H9 (cell line): ENCODE results near the gene MAP1B. TPM values are rescaled to one million over a fixed set of nuclear protein-coding genes. Genes with fewer than 3 reads are reported as not detected.

ENCODE experiments used
- DNase-seq: peaks from one replicate; pipeline ENCODE4 v3.0.0-alpha.2; 2017
- H2AFZ ChIP-seq: one replicate; pipeline ENCODE4 v1.6.1; 2013; ENCODE audit warnings: mild to moderate bottlenecking, low read length, control low read depth, moderate library complexity
- H2AK5ac ChIP-seq: 2 replicates; pipeline ENCODE4 v1.6.1; 2013; ENCODE audit warnings: low read length, control low read depth, mixed read lengths; ENCODE audit not compliant: insufficient read length
- H2BK120ac ChIP-seq: one replicate; pipeline ENCODE4 v1.6.1; 2013; ENCODE audit warnings: low read depth, mild to moderate bottlenecking, low read length, control low read depth, inconsistent platforms; ENCODE audit not compliant: poor library complexity, severe bottlenecking
- H2BK12ac ChIP-seq: 2 replicates; pipeline ENCODE4 v1.6.1; 2013; ENCODE audit warnings: low read length, control low read depth, mixed read lengths, low read depth; ENCODE audit not compliant: insufficient read length
- H2BK15ac ChIP-seq: 2 replicates; pipeline ENCODE4 v1.6.1; 2013; ENCODE audit warnings: low read depth, low read length, control low read depth
- H2BK20ac ChIP-seq: one replicate; pipeline ENCODE4 v1.6.1; 2013; ENCODE audit warnings: low read depth, mild to moderate bottlenecking, low read length, control low read depth, inconsistent platforms; ENCODE audit not compliant: poor library complexity, severe bottlenecking
- H2BK5ac ChIP-seq: 2 replicates; pipeline ENCODE4 v1.6.1; 2013; ENCODE audit warnings: low read length, control low read depth, mixed read lengths; ENCODE audit not compliant: insufficient read length
- H3K14ac ChIP-seq: 2 replicates; pipeline ENCODE4 v1.6.1; 2013; ENCODE audit warnings: low read length, control low read depth; ENCODE audit not compliant: insufficient read depth
- H3K18ac ChIP-seq: 2 replicates; pipeline ENCODE4 v1.6.1; 2013; ENCODE audit warnings: low read depth, mild to moderate bottlenecking, mixed read lengths, low read length, control low read depth; ENCODE audit not compliant: insufficient read length
- H3K23ac ChIP-seq: 2 replicates; pipeline ENCODE4 v1.6.1; 2013; ENCODE audit warnings: low read length, control low read depth, mixed read lengths, low read depth; ENCODE audit not compliant: insufficient read length
- H3K23me2 ChIP-seq: 2 replicates; pipeline ENCODE4 v1.6.1; 2013; ENCODE audit warnings: low read depth, mild to moderate bottlenecking, mixed read lengths, low read length, control low read depth; ENCODE audit not compliant: insufficient read length, poor library complexity, severe bottlenecking
- H3K27ac ChIP-seq: 2 replicates; pipeline ENCODE4 v1.5.1; 2013; ENCODE audit warnings: low read length, control low read depth, mixed read lengths, low read depth; ENCODE audit not compliant: insufficient read length
- H3K27me3 ChIP-seq: 2 replicates; pipeline ENCODE4 v1.6.1; 2013; ENCODE audit warnings: low read length, control low read depth, inconsistent platforms; ENCODE audit not compliant: insufficient read depth
- H3K4ac ChIP-seq: 2 replicates; pipeline ENCODE4 v1.6.1; 2013; ENCODE audit warnings: low read depth, mild to moderate bottlenecking, control low read depth, inconsistent platforms, low read length, moderate library complexity
- H3K4me1 ChIP-seq: 2 replicates; pipeline ENCODE4 v1.6.1; 2013; ENCODE audit warnings: low read length, control low read depth, inconsistent platforms; ENCODE audit not compliant: insufficient read depth
- H3K4me2 ChIP-seq: 2 replicates; pipeline ENCODE4 v1.6.1; 2013; ENCODE audit warnings: low read length, control low read depth, mixed read lengths; ENCODE audit not compliant: insufficient read length, insufficient read depth
- H3K56ac ChIP-seq: 2 replicates; pipeline ENCODE4 v1.6.1; 2013; ENCODE audit warnings: low read depth, mild to moderate bottlenecking, mixed read lengths, low read length, control low read depth; ENCODE audit not compliant: insufficient read length
- H3K79me1 ChIP-seq: 2 replicates; pipeline ENCODE4 v1.6.1; 2013; ENCODE audit warnings: low read depth, mild to moderate bottlenecking, moderate library complexity, low read length, control low read depth, inconsistent platforms; ENCODE audit not compliant: insufficient read depth, poor library complexity, severe bottlenecking
- H3K79me2 ChIP-seq: 2 replicates; pipeline ENCODE4 v1.6.1; 2013; ENCODE audit warnings: low read length, control low read depth, inconsistent platforms; ENCODE audit not compliant: insufficient read depth
- H3K9ac ChIP-seq: 2 replicates; pipeline ENCODE4 v1.6.1; 2013; ENCODE audit warnings: low read length, control low read depth, mixed read lengths; ENCODE audit not compliant: insufficient read length; ENCODE audit errors: extremely low read depth
- H3K9me3 ChIP-seq: one replicate; pipeline ENCODE4 v1.6.1; 2013; ENCODE audit warnings: low read depth, low read length, inconsistent platforms; ENCODE audit not compliant: control insufficient read depth
- H3T11ph ChIP-seq: one replicate; pipeline ENCODE4 v1.6.1; 2013; ENCODE audit warnings: mild to moderate bottlenecking, low read length, control low read depth, inconsistent platforms
- H4K20me1 ChIP-seq: one replicate; pipeline ENCODE4 v1.6.1; 2013; ENCODE audit not compliant: control insufficient read depth, insufficient read length, insufficient read depth
- H4K5ac ChIP-seq: 2 replicates; pipeline ENCODE4 v1.6.1; 2013; ENCODE audit warnings: low read depth, mild to moderate bottlenecking, mixed read lengths, low read length, control low read depth; ENCODE audit not compliant: insufficient read length
- H4K8ac ChIP-seq: replicated peaks from 2 replicates; pipeline ENCODE4 v1.6.1; 2013; ENCODE audit warnings: low read length, control low read depth, mixed read lengths, low read depth; ENCODE audit not compliant: insufficient read length
- H4K91ac ChIP-seq: 2 replicates; pipeline ENCODE4 v1.6.1; 2013; ENCODE audit warnings: low read depth, mild to moderate bottlenecking, moderate library complexity, mixed read lengths, low read length, control low read depth; ENCODE audit not compliant: insufficient read length
- H3K27ac Mint-ChIP-seq, 3 experiments: 2 replicates in 2 of 3; 3 replicates in 1 of 3; pipeline ENCODE4 v1.8.0; 2020 to 2021; ENCODE audit warnings: mixed read lengths in 3 of 3, mild to moderate bottlenecking in 1 of 3, moderate library complexity in 1 of 3
- H3K27me3 Mint-ChIP-seq: 2 replicates; pipeline ENCODE4 v1.8.0; 2021; ENCODE audit warnings: low read depth, mild to moderate bottlenecking, moderate library complexity, mixed read lengths
- H3K36me3 Mint-ChIP-seq, 3 experiments: 2 replicates in 2 of 3; 3 replicates in 1 of 3; pipeline ENCODE4 v1.8.0; 2020 to 2021; ENCODE audit warnings: low read depth in 3 of 3, mixed read lengths in 3 of 3; ENCODE audit not compliant: insufficient read depth in 1 of 3
- H3K4me1 Mint-ChIP-seq, 2 experiments: 2 replicates each; pipeline ENCODE4 v1.8.0; 2020; ENCODE audit warnings: mixed read lengths in 2 of 2
- H3K4me3 Mint-ChIP-seq, 2 experiments: 2 replicates in 1 of 2; 3 replicates in 1 of 2; pipeline ENCODE4 v1.8.0; 2020 to 2021; ENCODE audit warnings: mild to moderate bottlenecking in 2 of 2, mixed read lengths in 2 of 2, moderate library complexity in 1 of 2
- H3K9me3 Mint-ChIP-seq, 2 experiments: 2 replicates in 1 of 2; 3 replicates in 1 of 2; pipeline ENCODE4 v1.8.0; 2020; ENCODE audit warnings: mild to moderate bottlenecking in 2 of 2, mixed read lengths in 2 of 2, moderate library complexity in 1 of 2
- WGBS: extraction: QIAGEN DNeasy Blood & Tissue Kit; methylation state at CpG from one replicate; pipeline ENCODE4 v1.1.7; 2013; ENCODE audit warnings: missing lambda C conversion rate, low lambda C conversion rate, mixed read lengths; ENCODE audit not compliant: insufficient read length; ENCODE audit errors: extremely low coverage; 5-methylcytosine and 5-hydroxymethylcytosine counted together
- total RNA-seq: library from RNA; stranded (reverse); gene quantifications from 2 replicates; pipeline ENCODE4 v1.2.1, GENCODE V29; 2021
- TF ChIP-seq, protein P1 (sequence below): fragments of 200-600 bp; sonication (generic); conservative IDR thresholded peaks from 3 replicates; pipeline ENCODE4 v1.8.0; 2021; ENCODE audit warnings: antibody characterized with exemption, mild to moderate bottlenecking

Gene MAP1B
- total RNA-seq, 1 experiment from 2014 or later: 67.5 TPM

DNA sequence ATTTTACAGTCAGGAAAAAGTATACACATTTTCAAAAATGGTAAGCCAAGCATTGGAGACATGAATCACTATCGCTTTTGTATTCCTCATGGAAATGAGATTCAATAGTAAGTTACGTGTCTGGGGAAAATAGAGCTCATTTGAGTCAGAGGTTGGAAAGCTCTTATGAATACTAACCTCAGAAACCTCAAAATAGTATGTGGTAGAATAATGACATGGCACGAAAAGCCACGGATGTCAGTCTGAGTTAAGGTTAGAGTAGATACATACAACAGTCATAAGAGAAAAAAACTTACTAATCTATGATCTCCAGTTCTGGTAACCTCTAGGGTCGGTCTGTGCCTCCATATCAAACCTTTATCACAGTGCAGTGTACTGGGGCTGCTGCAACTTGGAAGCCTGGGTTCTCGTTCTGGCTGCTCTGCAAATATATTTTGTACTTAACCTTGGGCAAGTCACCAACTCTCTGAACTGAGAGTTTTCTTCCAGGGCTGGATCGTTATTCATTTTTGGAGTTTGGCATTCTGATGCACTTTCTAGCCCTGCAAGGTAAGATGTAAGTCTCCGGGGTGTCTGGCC, 31.8 kb downstream of the MAP1B start:
- DNase-seq: no peak

More for the DNA sequence above, 31.8 kb downstream of the MAP1B start:
- Mint-ChIP-seq H3K4me1 (peaks cover 10 to 19% of the 10 kb centered on the region in 2 experiments), H3K9me3 (no peaks in the 10 kb centered on the region), H3K4me3 (no peak overlapping the region), H3K27me3 (no peaks in the 10 kb centered on the region), H3K36me3 (peaks cover 2 to 22% (median 9%) of the 10 kb centered on the region in 3 experiments; a peak in 6 of 7 replicates), H3K27ac (no peak overlapping the region)
- H3K4ac ChIP-seq: no peak overlapping the region
- H3K4me1 ChIP-seq: peaks cover 6% of the 10 kb centered on the region; the same call in 1 of the 2 replicates
- H2BK12ac ChIP-seq: no peak overlapping the region
- H2BK15ac ChIP-seq: no peak overlapping the region
- no peak overlapping the region for H4K5ac ChIP-seq
- H4K91ac ChIP-seq: no peak overlapping the region
- no peaks in the 10 kb centered on the region for H3K23me2 ChIP-seq
- H2AFZ ChIP-seq: no peak overlapping the region
- H3T11ph ChIP-seq: no peak overlapping the region
- no CpG with 5 or more reads among the region's 8 CpGs for WGBS
- no peak overlapping the region for H2AK5ac ChIP-seq
- H3K9ac ChIP-seq: no peak overlapping the region
- no peak overlapping the region for H2BK5ac ChIP-seq
- H3K18ac ChIP-seq: no peak overlapping the region
- H4K8ac ChIP-seq: no peak overlapping the region
- H3K27ac ChIP-seq: no peak overlapping the region
- H2BK120ac ChIP-seq: no peak overlapping the region
- no peak overlapping the region for H2BK20ac ChIP-seq
- H3K27me3 ChIP-seq: no peaks in the 10 kb centered on the region
- peaks cover 6% of the 10 kb centered on the region for H3K79me1 ChIP-seq
- H3K79me2 ChIP-seq: peaks cover 2% of the 10 kb centered on the region; the same call in 1 of the 2 replicates
- no peak overlapping the region for H3K4me2 ChIP-seq
- H4K20me1 ChIP-seq: no peaks in the 10 kb centered on the region
- no peak overlapping the region for H3K56ac ChIP-seq
- no peak overlapping the region for H3K23ac ChIP-seq
- TF ChIP-seq, protein P1, sequence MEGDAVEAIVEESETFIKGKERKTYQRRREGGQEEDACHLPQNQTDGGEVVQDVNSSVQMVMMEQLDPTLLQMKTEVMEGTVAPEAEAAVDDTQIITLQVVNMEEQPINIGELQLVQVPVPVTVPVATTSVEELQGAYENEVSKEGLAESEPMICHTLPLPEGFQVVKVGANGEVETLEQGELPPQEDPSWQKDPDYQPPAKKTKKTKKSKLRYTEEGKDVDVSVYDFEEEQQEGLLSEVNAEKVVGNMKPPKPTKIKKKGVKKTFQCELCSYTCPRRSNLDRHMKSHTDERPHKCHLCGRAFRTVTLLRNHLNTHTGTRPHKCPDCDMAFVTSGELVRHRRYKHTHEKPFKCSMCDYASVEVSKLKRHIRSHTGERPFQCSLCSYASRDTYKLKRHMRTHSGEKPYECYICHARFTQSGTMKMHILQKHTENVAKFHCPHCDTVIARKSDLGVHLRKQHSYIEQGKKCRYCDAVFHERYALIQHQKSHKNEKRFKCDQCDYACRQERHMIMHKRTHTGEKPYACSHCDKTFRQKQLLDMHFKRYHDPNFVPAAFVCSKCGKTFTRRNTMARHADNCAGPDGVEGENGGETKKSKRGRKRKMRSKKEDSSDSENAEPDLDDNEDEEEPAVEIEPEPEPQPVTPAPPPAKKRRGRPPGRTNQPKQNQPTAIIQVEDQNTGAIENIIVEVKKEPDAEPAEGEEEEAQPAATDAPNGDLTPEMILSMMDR: no peak
- no peak overlapping the region for H3K14ac ChIP-seq
- H3K9me3 ChIP-seq: no peaks in the 10 kb centered on the region
